NT2/D1 (cell line): ENCODE data around the gene CDH26.
"Not testable (repeated sequence)": the region's sequence is repeated elsewhere in the genome, so short reads cannot be mapped to it uniquely, and the experiment has no call there.

Source experiments
- YY1 ChIP-seq: IDR thresholded peaks from 2 replicates; pipeline ENCODE4 v1.6.1; 2011; ENCODE audit not compliant: insufficient read length, insufficient read depth
- ZNF274 ChIP-seq: IDR thresholded peaks from 2 replicates; pipeline ENCODE4 v1.6.1; 2011; ENCODE audit warnings: mild to moderate bottlenecking, low read depth, low read length

DNA sequence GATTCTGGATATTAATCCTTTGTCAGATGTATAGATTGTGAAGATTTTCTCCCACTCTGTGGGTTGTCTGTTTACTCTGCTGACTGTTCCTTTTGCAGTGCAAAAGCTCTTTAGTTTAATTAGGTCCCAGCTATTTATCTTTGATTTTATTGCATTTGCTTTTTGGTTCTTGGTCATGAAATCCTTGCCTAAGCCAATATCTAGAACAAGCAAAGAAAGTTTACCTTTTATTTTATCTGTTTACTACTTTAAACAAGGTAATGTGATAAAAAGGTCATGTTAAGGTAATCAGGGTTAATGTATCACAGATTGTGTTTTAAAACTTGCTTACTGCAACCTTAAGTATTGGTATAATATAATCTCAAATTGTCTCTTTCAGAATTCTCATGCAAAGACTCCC, 655 bp upstream of the CDH26 start:
- TF ChIP-seq ZNF274, YY1: not testable (repeated sequence)
